Urinary bladder (tissue), 4 donors: ENCODE data around the gene IGFBP2. TPM values are rescaled to one million over a fixed set of nuclear protein-coding genes. Genes with fewer than 3 reads are reported as not detected.

Source experiments
- DNase-seq: peaks from one replicate; pipeline ENCODE4 v3.0.0-alpha.2; 2015; ENCODE audit errors: extremely low spot score
- H3K27ac ChIP-seq: one replicate; pipeline ENCODE4 v1.5.1; 2013; ENCODE audit warnings: low read depth, mild to moderate bottlenecking, moderate library complexity
- H3K36me3 ChIP-seq: one replicate; pipeline ENCODE4 v1.6.1; 2013; ENCODE audit warnings: mild to moderate bottlenecking, moderate library complexity; ENCODE audit not compliant: insufficient read depth
- H3K4me1 ChIP-seq: one replicate; pipeline ENCODE4 v1.6.1; 2013; ENCODE audit warnings: mild to moderate bottlenecking, moderate library complexity; ENCODE audit not compliant: insufficient read depth
- H3K4me3 ChIP-seq: one replicate; pipeline ENCODE4 v1.5.1; 2013; ENCODE audit warnings: low read depth, low read length
- WGBS: extraction: QIAGEN DNeasy Blood & Tissue Kit; methylation state at CpG from one replicate; pipeline ENCODE4 v1.1.7; 2013; 5-methylcytosine and 5-hydroxymethylcytosine counted together
- polyA plus RNA-seq: library from polyadenylated mRNA; stranded (reverse); fragments of 200-250 nt; gene quantifications from one replicate; pipeline ENCODE4 v1.2.3, GENCODE V29; 2013
- total RNA-seq: library from RNA; depleted of rRNA; stranded (reverse); fragments of >200 nt; gene quantifications from one replicate; pipeline ENCODE4 v1.2.3, GENCODE V29; 2014
- donor health status: healthy with polysubstance abuse.
- donor health status: healthy.

IGFBP2 gene
- total and polyA plus RNA-seq, 2 donors = 136 to 162 TPM

GRCh38 chr2:216621292-216621691, 11.9 kb upstream of the IGFBP2 start:
- DNase-seq = peak; percentile 72

GRCh38 chr2:216622526-216622925, 10.7 kb upstream of the IGFBP2 start:
- Histone ChIP-seq H3K27ac (no peak overlapping the region), H3K36me3 (no peaks in the 10 kb centered on the region), H3K4me3 (no peak overlapping the region), H3K4me1 (no peaks in the 10 kb centered on the region)
- 72% methylated on average over 4 of the region's 4 CpGs for WGBS
- DNase-seq = no peak

More at GRCh38 chr2:216621292-216621691, 11.9 kb upstream of the IGFBP2 start:
- no peak overlapping the region for H3K4me3 ChIP-seq
- H3K36me3 ChIP-seq = no peaks in the 10 kb centered on the region
- 40% methylated on average over 4 of the region's 4 CpGs for WGBS
- no peak overlapping the region for H3K27ac ChIP-seq
- H3K4me1 ChIP-seq = no peaks in the 10 kb centered on the region

DNA sequence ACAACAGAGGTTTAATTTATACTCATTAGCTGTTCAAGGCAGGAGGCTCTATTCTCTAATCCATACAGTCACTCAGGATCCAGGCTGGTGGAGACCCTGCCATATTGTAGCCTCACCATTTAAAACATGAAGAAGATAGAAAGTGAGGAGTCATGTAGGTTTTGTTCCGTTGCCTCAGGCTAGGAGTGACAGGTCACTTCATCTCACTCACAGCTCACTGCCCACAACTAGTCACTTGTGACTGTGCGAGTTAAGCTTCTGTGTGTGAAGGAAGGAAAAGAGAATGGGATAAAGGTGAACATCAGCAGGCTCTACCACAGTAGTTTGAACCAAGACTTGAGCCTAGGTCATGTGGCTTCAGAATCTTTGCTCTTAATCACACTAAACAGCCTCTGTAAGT, 9.0 kb upstream of the IGFBP2 start:
- Histone ChIP-seq H3K4me3 (no peak overlapping the region), H3K27ac (no peak overlapping the region), H3K4me1 (no peaks in the 10 kb centered on the region), H3K36me3 (no peaks in the 10 kb centered on the region)
- no peak for DNase-seq
- 92% methylated on average over 2 of the region's 2 CpGs for WGBS

- Histone ChIP-seq H3K27ac (no peak overlapping the region), H3K4me1 (no peaks in the 10 kb centered on the region), H3K4me3 (no peak overlapping the region), H3K36me3 (no peaks in the 10 kb centered on the region)
- WGBS = 85% methylated on average over 7 of the region's 7 CpGs
- DNase-seq = no peak
These were observed 6.9 kb upstream of the IGFBP2 start for GRCh38 chr2:216626168-216626874.

DNA sequence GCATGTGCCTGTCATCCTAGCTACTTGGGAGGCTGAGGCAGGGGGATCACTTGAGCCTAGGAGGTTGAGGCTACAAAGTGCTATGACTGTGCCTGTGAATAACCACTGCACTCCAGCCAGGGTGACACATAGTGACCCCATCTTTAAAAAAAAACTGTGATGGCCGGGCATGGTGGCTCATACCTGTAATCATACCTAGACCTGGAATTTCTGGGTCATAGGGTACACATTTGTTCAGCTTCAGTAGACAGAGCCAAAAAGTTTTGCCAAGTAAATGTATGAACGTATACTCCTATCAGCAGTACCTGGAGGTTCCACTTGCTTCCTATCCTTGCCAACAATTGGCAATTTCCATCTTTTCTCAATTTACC, 6.4 kb upstream of the IGFBP2 start:
- Histone ChIP-seq H3K27ac (no peak overlapping the region), H3K36me3 (no peaks in the 10 kb centered on the region), H3K4me1 (no peaks in the 10 kb centered on the region), H3K4me3 (no peak overlapping the region)
- 75% methylated on average over 2 of the region's 2 CpGs for WGBS
- DNase-seq = no peak

DNA sequence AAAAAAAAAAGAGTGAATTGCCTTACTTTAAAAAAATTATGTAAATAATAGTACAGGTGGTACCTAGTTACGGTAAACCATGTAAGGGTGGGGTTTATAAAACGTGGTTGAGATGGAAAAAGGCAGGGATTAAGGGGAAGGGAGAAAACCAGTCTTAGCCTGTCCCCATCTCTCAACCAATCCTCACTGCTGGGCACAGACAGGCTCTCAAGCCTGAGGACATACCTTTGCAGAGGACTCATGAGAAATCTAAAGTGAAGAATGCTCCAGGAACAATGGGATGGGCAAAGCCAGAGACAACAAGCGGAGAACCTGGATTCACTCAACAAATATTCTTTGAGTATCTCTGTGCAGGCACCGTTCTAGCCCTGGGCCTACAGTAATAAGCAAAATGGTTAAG, 3.4 kb upstream of the IGFBP2 start:
- DNase-seq = no peak
- 90% methylated on average over 4 of the region's 4 CpGs for WGBS

DNA sequence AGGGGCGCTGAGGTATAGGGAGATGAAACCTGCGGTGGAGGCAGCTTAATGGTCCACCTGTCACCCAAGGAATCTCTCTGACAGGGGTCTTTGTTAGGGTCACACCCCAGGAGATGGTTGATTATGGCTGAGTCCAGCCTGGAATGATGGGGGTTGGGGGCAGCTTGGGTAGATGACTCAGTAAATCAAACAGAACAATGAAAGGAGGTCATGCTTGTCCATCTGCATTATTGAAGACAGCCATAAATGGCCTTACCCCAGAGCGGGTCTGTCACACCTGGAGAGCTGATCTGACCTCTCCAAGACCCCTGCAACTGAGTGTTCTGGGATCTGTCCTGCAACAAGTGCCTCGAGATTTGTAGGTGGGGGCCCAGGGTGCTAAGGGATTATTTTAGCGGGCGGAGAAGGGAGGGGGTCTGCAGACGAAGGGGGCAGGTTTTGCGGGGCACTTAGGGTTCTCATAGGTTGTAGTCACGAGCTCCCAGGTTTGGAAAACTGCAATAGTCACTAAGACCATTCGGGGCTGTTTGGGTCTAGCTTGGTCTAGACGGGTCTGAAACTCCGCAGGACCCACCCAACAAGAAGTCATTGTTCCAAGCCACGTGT, 771 bp upstream of the IGFBP2 start:
- no peak overlapping the region for H3K27ac ChIP-seq
- H3K4me1 ChIP-seq = peaks cover 2% of the 10 kb centered on the region
- H3K36me3 ChIP-seq = no peaks in the 10 kb centered on the region
- no peak overlapping the region for H3K4me3 ChIP-seq
- 43% methylated on average over 13 of the region's 13 CpGs for WGBS
- DNase-seq = no peak

More for the DNA sequence above, 3.4 kb upstream of the IGFBP2 start:
- Histone ChIP-seq H3K27ac (no peak overlapping the region), H3K4me1 (peaks cover 2% of the 10 kb centered on the region), H3K36me3 (no peaks in the 10 kb centered on the region), H3K4me3 (no peak overlapping the region)

DNA sequence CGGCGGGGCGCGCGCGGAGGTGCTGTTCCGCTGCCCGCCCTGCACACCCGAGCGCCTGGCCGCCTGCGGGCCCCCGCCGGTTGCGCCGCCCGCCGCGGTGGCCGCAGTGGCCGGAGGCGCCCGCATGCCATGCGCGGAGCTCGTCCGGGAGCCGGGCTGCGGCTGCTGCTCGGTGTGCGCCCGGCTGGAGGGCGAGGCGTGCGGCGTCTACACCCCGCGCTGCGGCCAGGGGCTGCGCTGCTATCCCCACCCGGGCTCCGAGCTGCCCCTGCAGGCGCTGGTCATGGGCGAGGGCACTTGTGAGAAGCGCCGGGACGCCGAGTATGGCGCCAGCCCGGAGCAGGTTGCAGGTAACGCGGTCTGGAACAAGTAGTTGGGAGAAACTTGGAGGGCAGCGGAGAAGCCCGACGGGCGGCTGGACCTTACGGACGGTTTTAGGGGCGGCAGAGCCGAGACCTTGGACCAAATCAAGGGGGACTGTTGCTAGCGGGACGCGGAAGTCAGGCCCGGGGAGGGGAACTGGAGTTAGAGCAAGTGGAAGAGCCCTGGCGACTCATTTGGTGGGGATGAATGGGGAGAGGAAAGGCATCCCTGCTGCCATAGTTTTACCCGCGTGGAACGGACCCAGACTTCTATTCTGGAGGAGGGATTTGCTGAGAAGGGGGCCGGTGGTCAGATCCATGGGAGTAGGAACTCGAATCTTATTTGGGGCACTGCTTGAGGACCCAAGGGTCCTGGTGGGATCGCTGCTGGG, 573 bp downstream of the IGFBP2 start:
- WGBS = under 1% methylated on average over 71 of the region's 71 CpGs
- H3K27ac ChIP-seq = no peak overlapping the region

DNA sequence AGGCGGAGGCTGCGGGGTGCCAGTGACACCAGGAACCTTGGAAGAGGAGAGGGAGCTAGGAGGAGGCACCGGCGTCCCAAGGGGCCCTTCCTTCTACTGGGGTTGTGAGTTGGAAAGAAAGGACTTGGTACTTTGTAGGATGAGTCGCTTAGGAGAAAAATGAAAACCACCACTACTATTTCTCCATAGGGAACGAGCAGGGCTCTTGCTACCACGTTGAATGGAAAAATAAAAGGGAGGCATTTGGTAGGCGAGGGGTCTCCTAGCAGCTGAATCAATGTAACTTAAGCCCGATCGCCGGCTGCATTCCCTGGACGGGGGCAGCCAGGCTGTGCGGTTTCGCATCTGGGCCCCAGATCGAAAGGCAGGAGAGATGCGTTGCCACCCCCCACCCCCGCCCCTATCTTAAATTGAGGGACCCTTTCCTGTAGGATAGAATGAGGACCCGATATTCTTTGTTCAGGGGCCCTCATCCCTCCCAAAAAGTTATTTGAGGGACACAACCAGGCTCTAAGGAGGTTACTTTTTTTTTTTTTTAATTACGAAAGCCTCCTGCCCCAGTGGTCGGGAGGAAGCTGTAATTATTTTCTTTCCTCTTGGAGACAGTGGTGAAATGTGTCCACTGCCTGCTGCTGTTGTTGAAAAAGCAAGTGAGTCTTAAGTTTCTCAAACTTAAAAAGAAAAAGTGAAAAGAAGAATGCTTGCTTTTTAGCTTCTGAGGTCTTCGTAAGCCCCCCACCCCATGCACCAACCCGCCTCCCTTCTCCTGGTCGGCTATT, 1.3 kb downstream of the IGFBP2 start:
- WGBS = 30% methylated on average over 23 of the region's 23 CpGs
- Histone ChIP-seq H3K36me3 (no peaks in the 10 kb centered on the region), H3K4me3 (peak overlapping the region; percentile 78), H3K4me1 (peaks cover 2% of the 10 kb centered on the region), H3K27ac (peak overlapping the region; percentile 27)
- no peak for DNase-seq

More for the DNA sequence above, 573 bp downstream of the IGFBP2 start:
- peaks cover 2% of the 10 kb centered on the region for H3K4me1 ChIP-seq
- H3K36me3 ChIP-seq = no peaks in the 10 kb centered on the region
- H3K4me3 ChIP-seq = peak overlapping the region; percentile 78
- DNase-seq = no peak

GRCh38 chr2:216635171-216635570, 2.0 kb downstream of the IGFBP2 start:
- peaks cover 2% of the 10 kb centered on the region for H3K4me1 ChIP-seq
- peak overlapping the region; percentile 27 for H3K27ac ChIP-seq

GRCh38 chr2:216635701-216636550, 2.7 kb downstream of the IGFBP2 start:
- WGBS = 72% methylated on average over 18 of the region's 18 CpGs
- peak overlapping the region; percentile 61 for H3K27ac ChIP-seq
- no peaks in the 10 kb centered on the region for H3K36me3 ChIP-seq
- DNase-seq = no peak
- H3K4me1 ChIP-seq = peaks cover 2% of the 10 kb centered on the region
- H3K4me3 ChIP-seq = peak overlapping the region; percentile 10

More at GRCh38 chr2:216635171-216635570, 2.0 kb downstream of the IGFBP2 start:
- WGBS = 54% methylated on average over 7 of the region's 7 CpGs
- DNase-seq = no peak
- H3K4me3 ChIP-seq = peak overlapping the region; percentile 78
- H3K36me3 ChIP-seq = no peaks in the 10 kb centered on the region

GRCh38 chr2:216636551-216637450, 3.6 kb downstream of the IGFBP2 start:
- Histone ChIP-seq H3K27ac (peak overlapping the region; percentile 61), H3K4me1 (peaks cover 2% of the 10 kb centered on the region), H3K4me3 (no peak overlapping the region), H3K36me3 (no peaks in the 10 kb centered on the region)
- WGBS = 59% methylated on average over 29 of the region's 29 CpGs
- no peak for DNase-seq
